ENCODE data around the gene VPS52.

Gene VPS52

GRCh38 chr6:33271468-33272274 lies at the start of gene VPS52, which contains the start of gene RPS18:
Gene VPS52, minus strand, starts transcription at chr6:33271876. Its CDS starts 201 bp downstream, at chr6:33271675.
Gene RPS18, plus strand, starts transcription at chr6:33272075. Its CDS starts 45 bp downstream, at chr6:33272120.
- peak; percentile 72 to 83 for DNase-seq (ENCODE audit: low read depth in 2 of 2, low spot score in 1 of 2)

GRCh38 chr6:33321227-33321626 lies 49.6 kb upstream of the VPS52 start:
- no peak for DNase-seq (ENCODE audit: low read depth in 2 of 2, low spot score in 1 of 2)

GRCh38 chr6:33320315-33321181 lies 48.9 kb upstream of the VPS52 start:
- no peak for DNase-seq (ENCODE audit: low read depth in 2 of 2, low spot score in 1 of 2)

GRCh38 chr6:33319939-33320314 lies 48.3 kb upstream of the VPS52 start:
- DNase-seq (ENCODE audit: low read depth in 2 of 2, low spot score in 1 of 2) = no peak

GRCh38 chr6:33318426-33319073 lies 46.9 kb upstream of the VPS52 start:
- no peak for DNase-seq (ENCODE audit: low read depth in 2 of 2, low spot score in 1 of 2)

- peak; percentile 90 to 96 for DNase-seq (ENCODE audit: low read depth in 2 of 2, low spot score in 1 of 2)
These were observed 46.2 kb upstream of the VPS52 start, which contains the start of gene ZBTB22 for GRCh38 chr6:33317669-33318425. Gene ZBTB22, minus strand, starts transcription at chr6:33317744. Its CDS starts 828 bp downstream, at chr6:33316916.

GRCh38 chr6:33317419-33317668 lies 45.7 kb upstream of the VPS52 start:
- peak in 1 of 2 donors; percentile 53 for DNase-seq (ENCODE audit: low read depth in 2 of 2, low spot score in 1 of 2)

GRCh38 chr6:33316603-33317418 lies 45.1 kb upstream of the VPS52 start:
- no peak for DNase-seq (ENCODE audit: low read depth in 2 of 2, low spot score in 1 of 2)

GRCh38 chr6:33315793-33316602 lies 44.3 kb upstream of the VPS52 start:
- no peak for DNase-seq (ENCODE audit: low read depth in 2 of 2, low spot score in 1 of 2)

- DNase-seq (ENCODE audit: low read depth in 2 of 2, low spot score in 1 of 2) = no peak
These were observed 43.5 kb upstream of the VPS52 start for GRCh38 chr6:33314943-33315792.

GRCh38 chr6:33314515-33314942 lies 42.9 kb upstream of the VPS52 start:
- no peak for DNase-seq (ENCODE audit: low read depth in 2 of 2, low spot score in 1 of 2)

GRCh38 chr6:33313709-33314514 lies 42.2 kb upstream of the VPS52 start, which contains the start of gene TAPBP:
Gene TAPBP, minus strand, starts transcription at chr6:33314078. Its CDS starts 37 bp downstream, at chr6:33314041.
- DNase-seq (ENCODE audit: low read depth in 2 of 2, low spot score in 1 of 2) = peak in 1 of 2 donors; percentile 79

- DNase-seq (ENCODE audit: low read depth in 2 of 2, low spot score in 1 of 2) = no peak
These were observed 41.5 kb upstream of the VPS52 start for GRCh38 chr6:33313105-33313708.

- DNase-seq (ENCODE audit: low read depth in 2 of 2, low spot score in 1 of 2) = peak in 1 of 2 donors; percentile 65
These were observed 40.9 kb upstream of the VPS52 start for GRCh38 chr6:33312361-33313104.

- DNase-seq (ENCODE audit: low read depth in 2 of 2, low spot score in 1 of 2) = no peak
These were observed 34.7 kb upstream of the VPS52 start for GRCh38 chr6:33306356-33306755.

GRCh38 chr6:33305052-33305451 lies 33.4 kb upstream of the VPS52 start:
- no peak for DNase-seq (ENCODE audit: low read depth in 2 of 2, low spot score in 1 of 2)

Data from stimulated activated CD8-positive, alpha-beta memory T cell treated with anti-CD3 and anti-CD28 coated beads, Interleukin-4, amount 100 ng/mL, for 1 hour (primary cell).